Stomach (tissue), 4 donors: ENCODE data around the gene RAB12.

Source experiments
- EP300 ChIP-seq: sonication (generic); formaldehyde crosslinking; IDR thresholded peaks from one replicate; pipeline ENCODE4 v1.6.1; 2017; ENCODE audit warnings: antibody characterized with exemption
- TF ChIP-seq, protein P1 (sequence below), 7 experiments: fragments of 450-650 bp in 4 of 7; fragments of 200-600 bp in 3 of 7; sonication (generic) in 3 of 7; IDR thresholded peaks; one replicate each; pipeline ENCODE4 v1.5.1; 2016 to 2019; ENCODE audit warnings: antibody characterized with exemption in 7 of 7, control low read depth in 2 of 7, mild to moderate bottlenecking in 1 of 7

DNA sequence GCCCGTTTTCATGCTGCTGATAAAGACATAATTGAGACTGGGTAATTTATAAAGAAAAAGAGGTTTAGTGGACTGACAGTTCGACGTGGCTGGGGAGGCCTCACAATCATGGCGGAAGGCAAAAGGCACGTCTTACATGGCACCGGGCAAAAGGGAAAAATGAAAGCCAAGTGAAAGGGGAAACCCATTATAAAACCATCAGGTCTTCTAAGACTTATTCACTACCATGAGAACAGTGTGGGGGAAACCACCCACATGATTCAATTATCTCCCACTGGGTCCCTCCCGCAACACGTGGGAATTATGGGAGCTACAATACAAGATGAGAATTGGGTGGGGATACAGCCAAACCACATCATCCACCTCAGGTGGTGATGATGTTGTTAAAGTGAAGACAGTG lies 3.3 kb upstream of the RAB12 start:
- TF ChIP-seq, protein P1, sequence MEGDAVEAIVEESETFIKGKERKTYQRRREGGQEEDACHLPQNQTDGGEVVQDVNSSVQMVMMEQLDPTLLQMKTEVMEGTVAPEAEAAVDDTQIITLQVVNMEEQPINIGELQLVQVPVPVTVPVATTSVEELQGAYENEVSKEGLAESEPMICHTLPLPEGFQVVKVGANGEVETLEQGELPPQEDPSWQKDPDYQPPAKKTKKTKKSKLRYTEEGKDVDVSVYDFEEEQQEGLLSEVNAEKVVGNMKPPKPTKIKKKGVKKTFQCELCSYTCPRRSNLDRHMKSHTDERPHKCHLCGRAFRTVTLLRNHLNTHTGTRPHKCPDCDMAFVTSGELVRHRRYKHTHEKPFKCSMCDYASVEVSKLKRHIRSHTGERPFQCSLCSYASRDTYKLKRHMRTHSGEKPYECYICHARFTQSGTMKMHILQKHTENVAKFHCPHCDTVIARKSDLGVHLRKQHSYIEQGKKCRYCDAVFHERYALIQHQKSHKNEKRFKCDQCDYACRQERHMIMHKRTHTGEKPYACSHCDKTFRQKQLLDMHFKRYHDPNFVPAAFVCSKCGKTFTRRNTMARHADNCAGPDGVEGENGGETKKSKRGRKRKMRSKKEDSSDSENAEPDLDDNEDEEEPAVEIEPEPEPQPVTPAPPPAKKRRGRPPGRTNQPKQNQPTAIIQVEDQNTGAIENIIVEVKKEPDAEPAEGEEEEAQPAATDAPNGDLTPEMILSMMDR (IDR thresholded peaks at IDR 0.05) = no peak
- TF ChIP-seq EP300 = no peak
